ENCODE data around the gene RUBCNL.
"Not testable (repeated sequence)": the region's sequence is repeated elsewhere in the genome, so short reads cannot be mapped to it uniquely, and the experiment has no call there.

Gene RUBCNL, protein sequence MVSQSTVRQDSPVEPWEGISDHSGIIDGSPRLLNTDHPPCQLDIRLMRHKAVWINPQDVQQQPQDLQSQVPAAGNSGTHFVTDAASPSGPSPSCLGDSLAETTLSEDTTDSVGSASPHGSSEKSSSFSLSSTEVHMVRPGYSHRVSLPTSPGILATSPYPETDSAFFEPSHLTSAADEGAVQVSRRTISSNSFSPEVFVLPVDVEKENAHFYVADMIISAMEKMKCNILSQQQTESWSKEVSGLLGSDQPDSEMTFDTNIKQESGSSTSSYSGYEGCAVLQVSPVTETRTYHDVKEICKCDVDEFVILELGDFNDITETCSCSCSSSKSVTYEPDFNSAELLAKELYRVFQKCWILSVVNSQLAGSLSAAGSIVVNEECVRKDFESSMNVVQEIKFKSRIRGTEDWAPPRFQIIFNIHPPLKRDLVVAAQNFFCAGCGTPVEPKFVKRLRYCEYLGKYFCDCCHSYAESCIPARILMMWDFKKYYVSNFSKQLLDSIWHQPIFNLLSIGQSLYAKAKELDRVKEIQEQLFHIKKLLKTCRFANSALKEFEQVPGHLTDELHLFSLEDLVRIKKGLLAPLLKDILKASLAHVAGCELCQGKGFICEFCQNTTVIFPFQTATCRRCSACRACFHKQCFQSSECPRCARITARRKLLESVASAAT

DNA sequence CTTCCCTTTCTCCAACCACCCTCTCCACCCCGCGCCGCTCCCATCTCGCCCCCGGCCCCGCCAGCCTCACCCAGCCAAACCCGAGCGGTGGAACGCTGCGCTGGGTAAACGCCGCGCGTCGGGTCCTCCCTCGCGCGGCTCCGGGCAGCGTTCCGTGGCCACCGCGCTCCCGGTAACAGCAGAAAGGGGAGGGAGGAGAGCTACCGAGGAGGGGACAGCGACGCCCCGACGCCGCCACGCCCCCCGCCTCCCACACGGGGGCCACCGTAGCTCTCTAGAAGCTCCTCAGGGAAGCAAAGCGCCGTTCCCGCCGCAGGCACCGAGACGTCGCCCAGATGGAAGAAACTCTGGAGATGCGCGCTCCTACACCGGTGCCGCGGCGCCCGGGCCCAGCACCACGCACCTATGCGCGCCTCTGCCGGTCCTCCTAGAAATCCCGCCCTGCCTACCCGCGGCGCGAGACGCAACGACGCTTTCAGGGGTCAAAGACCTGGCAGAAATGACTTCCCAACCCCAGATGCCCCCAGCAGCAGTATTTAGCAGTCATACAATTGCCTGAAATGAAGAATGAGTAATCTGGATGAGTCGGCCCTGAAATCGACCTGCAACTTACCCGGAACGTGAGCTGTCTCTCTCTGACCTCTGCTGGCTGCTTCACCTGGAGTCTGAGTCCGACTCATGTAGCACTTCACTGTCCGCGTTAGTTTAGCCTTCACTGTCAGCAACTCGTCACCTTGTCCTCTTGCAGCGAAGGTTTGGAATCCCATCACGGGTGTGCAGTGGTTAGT is at the start of gene RUBCNL:
TSS of gene RUBCNL (minus strand) at position 189 of the 788 bp plus-strand sequence. CDS start 14,777 bp downstream, outside the sequence.
- peak; percentile 34 for DNase-seq (ENCODE audit: low spot score)

DNA sequence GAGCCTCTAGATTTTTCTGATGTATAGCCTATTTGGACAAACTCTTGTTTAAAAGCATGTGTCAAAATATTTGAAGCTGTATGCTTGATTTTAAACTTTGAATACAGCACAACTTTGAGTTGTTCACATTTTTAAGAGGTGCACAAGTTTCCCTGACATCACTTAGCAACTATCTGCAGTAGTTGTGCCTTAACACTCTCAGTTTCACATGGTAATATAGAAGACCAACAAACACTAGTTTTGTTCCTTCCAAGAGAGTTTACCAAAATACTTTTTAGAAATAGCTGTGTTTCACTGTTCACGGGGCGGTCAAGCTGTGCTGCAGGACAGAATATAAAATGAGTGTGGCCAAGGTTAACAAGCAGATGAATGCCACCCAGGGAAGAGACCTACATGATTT is 42.5 kb upstream of the RUBCNL start:
- DNase-seq (ENCODE audit: low spot score), result not testable (repeated sequence)

DNA sequence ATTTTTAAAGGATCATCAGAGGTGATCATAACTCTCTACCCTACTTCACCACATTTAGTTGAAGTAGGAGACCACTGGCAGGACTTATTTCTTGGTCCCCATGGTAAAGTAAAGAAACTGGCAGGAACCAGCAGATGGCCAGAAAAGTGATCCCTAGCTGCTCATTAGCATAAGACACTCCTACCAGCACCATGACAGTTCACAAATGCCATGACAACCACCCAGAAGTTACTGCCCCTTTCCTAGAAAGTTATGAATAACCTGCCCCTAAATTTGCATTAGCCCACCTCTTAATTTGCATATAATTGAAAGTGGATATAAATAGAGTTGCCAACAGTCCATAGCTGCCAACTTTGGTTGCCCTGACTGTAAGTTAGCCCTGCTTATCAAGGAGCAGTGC is 18.4 kb upstream of the RUBCNL start:
- DNase-seq (ENCODE audit: low spot score), result no peak

DNA sequence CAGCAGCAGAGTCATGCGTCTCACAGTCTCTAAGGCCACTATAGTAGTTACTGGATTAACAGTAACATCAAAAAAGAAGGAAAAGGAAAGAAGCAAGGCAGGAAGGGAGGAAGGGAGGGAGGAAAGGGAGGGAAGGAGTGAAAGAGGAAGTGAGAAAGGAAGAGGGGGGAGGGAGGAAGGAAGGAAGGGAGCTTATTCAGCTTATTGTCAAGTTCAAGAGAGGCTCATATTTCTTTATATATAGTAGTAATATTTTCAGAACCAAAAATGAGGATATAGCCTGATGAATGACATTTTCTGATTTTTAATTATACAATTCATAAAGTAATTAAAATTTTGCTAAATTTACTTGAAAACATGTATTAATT is 17.7 kb upstream of the RUBCNL start:
- no peak for DNase-seq (ENCODE audit: low spot score)

DNA sequence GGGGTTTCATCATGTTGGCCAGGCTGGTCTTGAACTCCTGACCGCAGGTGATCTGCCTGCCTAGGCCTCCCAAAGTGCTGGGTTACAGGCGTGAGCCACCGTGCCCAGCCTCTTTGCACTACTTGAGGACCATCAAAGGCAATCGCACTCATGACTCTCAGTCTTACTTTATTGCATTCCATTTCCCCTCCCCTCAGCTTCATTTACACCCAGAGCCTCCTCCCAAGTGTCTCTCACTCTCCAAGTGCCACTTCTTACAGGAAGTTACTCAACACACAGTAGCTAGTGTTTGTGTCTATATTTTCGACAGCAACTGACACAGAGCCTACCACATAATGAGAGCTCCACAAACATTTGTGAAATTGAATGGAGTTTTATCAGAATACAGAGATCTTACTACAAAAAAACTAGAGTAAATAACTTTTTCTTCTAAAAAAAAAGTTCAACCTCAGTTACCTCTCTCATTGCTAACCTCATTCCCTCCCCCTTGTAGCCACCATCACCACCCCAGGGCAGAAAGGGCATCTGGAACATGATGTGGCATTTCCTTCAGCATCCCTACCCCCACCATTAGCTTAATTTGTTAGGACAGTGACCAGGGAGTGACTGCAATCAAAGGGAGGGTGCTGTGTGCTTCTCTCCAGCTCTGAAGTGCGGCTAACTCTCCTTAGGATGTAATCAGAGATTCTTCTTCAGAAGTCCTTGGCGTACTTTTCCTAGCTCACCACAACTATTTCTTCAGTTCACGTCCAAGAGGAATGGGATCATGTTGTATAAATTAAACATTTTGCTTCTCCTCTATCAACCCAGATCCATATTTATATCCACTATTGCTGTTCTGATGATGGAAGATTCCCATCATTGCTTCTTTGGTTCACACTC is 17.0 kb upstream of the RUBCNL start:
- DNase-seq (ENCODE audit: low spot score), result no peak

DNA sequence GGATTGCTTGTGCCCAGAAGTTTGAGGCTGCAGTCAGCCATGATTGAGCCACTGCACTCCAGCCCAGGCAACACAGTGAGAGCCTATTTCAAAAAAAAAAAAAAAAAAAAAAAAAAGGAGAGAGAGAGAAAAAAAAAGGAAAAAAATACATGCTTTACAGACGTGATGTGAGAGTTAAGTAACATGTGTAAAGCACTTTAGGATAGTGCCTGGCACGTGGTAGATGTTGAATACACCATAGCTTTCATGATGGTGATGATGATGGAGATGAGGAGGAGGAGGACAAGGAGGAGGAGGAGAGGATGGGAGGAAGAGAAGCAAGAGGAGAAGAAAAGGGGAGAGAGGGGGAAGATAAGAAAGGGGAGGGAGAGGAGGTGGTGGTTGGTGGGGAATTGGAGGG is 15.1 kb upstream of the RUBCNL start:
- DNase-seq (ENCODE audit: low spot score), result no peak

DNA sequence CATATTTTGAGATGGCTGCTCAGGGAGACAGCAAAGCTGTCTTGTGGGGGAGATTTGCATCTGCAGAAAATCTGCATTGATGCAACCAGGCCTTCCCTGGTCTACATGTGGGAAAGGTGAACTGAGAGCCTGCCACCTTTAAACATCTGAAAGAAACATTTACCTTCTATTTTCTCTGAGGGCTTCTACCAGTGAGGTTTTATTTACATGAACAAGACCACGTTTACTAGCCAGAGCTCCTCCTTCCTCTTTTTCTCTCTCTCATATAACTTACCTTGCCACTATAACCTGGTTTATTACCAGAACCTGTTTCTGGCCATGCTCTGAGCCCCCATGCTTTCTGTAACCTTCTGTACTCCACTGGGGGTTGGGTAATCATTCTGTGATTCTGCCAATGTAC is 14.4 kb upstream of the RUBCNL start:
- DNase-seq (ENCODE audit: low spot score), result no peak

DNA sequence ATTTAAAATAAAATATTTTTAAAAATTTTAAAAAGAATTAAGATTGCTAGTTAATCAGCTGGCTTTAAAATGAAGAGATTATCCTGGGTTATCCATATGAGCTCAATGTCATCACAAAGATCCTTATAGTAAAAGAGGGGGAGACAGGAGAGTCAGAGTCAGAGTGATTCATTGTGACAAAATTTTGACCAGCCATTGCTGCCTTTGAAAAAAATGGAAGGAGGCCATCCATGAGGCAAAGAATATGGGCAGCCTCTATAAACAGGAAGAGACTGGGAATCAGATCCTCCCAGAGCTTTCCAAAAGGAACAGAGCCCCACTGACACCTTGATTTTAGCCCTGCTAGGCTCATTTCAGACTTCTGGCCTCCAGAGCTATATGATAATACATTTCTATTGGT is 9.3 kb upstream of the RUBCNL start:
- DNase-seq (ENCODE audit: low spot score), result no peak

DNA sequence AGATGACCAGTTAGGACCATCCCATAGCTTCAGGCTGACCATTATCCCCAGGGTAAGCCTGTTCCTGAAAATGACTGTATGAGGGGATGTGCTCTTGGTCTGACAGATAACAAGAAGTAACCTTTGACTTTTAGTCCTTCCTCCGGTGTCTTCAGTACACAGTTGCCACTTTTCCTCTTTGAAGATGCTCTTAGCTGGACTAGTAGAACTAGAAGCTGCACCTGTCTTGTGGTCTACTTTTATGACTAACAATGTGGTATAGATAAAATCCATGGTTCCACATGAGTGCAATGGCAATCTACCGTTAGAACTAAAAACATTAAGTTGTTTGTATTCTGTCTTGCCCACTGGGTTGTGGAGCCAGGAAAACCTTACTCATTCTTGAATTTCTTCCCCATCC is 5.9 kb upstream of the RUBCNL start:
- no peak for DNase-seq (ENCODE audit: low spot score)

DNA sequence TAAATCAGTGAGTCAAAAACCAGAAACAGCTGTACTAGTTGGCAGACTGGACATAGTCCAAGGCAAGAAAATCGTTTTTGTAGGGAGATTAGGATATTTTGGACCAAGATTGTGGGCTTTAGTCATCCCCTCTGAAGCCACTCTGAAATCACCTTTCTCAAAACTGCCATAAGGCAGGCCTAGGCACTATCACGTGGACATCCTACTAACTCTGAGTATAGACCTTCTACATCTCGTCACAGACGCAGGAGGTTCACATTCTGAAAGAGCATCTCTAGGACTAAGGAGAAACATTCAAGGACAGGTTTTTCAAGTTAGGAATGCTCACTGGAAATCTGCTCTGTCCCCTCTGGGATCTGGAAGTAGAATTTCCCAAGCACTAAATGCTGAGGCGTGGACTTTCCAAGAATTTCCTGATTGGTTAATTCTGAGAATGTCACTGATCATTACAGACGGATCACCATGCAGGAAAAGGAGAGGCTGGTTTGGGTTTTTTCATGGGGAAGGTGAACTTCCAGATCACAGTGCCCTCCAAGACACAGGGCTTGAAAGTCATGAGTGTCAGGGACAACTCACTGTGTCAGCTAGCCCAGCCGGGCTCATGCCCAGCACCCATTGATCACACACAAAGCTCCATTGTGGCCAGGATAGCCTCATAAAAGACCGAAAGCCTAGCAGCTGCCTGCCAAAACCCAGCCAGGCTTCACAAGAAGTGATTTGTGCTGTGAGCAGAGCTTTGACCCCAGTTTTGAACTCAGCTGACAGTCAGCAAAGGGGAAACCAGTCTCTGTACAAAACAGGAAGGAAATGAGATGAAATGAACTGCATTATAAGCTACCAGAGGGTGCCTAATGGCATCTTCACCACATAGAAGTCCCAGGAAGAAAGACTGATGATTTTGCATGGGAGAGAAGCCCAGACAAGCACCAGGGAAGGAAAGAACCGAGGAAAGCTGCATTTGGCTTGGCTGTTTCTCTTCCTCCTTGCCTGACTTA is 2.7 kb upstream of the RUBCNL start:
- no peak for DNase-seq (ENCODE audit: low spot score)

DNA sequence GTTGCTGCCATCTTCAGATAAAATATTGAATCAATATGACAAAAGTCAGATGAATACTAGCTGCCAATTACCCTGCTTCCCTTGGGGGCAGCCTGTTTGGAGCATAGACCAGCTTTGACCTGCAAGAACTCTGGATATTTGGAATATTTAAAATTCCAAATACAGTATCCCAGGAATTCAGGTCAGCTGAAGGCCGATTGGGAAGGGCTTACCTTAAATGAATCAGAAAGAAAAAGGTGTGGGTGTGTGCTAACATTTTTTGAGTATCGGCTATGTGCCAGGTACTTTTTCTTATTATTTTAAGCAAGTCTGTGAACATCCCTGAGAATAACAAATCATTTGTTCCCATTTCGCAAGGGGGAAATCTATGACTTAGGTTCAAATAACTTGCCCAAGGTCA is 1.8 kb upstream of the RUBCNL start:
- DNase-seq (ENCODE audit: low spot score), result no peak

DNA sequence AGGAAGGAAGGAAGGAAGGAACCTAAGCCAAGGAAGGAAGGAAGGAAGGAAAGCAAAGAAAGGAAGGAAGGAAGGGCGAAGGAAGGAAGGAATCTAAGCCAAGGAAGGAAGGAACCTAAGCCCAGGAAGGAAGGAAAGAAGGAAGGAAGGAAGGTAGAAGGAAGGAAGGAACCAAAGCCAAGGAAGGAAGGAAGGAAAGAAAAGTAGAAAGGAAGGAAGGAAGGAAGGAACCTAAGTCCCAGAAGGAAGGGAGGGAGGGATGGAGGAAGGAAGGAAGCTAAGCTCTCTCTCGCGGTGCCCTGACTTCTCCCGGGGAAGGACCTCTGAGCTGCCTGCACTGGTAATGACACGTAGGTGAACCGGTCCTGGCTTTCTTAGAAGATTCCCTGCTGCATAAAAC is 1.3 kb upstream of the RUBCNL start:
- no peak for DNase-seq (ENCODE audit: low spot score)

DNA sequence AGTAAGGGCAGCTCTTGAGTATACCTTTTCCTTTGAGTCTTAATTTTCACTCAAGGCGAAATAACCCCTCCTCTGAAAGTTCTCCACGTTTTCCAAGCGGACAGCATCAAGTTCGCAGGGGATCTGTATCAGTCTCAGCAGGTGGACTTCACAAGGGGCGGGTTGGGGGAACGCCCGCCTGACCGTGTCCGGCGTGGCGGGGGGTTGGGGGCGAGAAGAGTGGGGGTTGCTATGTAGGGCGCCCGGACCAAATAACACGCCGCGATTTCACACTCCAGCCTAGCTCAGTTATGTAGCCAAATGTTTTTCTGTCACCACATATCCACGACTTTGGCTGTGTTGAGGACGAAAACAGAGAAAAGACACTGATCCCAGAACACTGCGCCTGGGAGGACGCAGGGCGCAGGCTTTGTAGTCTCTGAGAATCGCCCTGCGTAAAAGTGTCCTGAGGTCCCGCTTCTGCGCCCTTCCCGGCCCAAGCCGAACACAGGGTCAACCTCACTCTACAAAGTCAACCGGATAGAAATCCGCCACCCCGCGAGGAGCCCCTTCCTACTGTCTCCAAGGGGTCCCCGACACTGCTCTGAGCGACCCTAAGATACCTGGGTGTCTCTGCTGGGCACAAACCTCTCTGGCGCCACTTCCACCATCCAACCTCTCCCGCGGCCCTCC is 524 bp downstream of the RUBCNL start:
- DNase-seq (ENCODE audit: low spot score), result peak; percentile 17

DNA sequence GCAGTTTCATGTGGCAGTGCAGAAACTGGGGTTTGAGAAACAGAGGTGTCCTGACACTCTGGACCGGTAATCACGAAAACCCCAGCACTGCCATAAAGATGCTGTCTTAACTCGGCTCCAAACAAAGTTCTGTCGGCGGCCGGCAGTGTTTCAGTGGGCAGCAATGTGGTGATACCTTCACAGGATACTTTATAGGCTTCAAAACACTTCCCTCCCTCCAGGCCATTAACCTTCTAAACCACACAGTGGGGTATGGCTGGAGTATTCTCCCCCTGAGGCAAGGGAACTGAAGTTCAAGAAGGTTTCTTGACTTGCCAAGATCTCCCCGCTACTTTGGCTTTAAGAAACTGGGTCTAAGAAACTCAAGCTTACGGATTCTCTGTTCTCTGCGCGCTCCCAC is 1.1 kb downstream of the RUBCNL start:
- no peak for DNase-seq (ENCODE audit: low spot score)

DNA sequence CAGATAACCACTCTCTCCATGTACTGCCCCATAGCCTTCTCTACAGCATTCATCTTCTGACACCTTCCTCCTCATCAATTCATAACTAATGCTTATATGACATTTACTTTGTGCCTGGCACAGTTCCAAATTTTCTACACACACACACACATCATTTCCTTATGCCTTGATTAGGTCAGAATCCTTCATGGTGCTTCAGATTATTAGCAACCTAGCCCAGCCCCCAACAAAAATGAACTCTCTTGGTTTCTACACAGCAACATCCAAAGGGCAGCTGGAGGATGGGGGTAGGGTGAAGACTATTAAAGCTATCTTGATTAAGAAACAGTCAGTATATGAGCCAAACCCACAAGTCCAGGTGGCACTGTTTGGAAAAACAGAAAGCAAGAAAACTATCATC is 3.7 kb downstream of the RUBCNL start:
- DNase-seq (ENCODE audit: low spot score), result no peak

DNA sequence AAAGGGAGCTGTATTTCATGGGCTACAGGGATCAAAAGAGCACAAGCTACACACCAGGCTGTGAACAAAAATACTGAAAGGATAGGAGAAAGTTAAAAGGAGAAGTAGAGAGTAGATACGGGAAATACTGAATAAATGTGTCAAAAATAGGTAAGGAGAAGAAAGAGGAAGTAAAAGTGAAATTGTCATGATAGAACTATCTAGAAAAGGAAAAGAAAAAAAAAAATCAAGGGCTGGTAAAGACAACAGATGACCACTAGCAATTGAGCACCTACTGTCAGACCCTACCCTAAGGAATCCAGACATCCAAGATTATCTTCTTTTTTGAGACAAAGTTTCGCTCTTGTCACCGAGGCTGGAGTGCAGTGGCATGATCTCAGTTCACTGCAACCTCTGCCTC is 4.8 kb downstream of the RUBCNL start:
- no peak for DNase-seq (ENCODE audit: low spot score)

DNA sequence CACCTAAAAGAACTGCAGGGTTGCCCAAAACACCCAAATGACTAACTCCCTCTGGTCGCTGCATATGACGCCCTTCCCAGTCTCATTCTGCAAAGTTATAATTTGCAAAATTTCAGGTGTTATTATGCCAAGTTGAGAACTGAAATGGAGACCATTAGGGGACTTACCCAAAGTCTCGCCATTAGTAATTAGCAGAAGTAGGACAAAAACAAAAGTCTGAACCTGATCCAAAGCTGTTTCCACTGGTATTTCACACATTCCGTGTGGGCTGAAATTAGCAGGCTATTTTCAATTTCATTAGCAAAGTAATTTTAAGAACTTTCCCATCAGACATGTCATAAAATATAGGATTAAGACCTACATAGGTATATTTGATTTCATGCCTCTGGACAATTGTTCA is 6.8 kb downstream of the RUBCNL start:
- DNase-seq (ENCODE audit: low spot score), result no peak

DNA sequence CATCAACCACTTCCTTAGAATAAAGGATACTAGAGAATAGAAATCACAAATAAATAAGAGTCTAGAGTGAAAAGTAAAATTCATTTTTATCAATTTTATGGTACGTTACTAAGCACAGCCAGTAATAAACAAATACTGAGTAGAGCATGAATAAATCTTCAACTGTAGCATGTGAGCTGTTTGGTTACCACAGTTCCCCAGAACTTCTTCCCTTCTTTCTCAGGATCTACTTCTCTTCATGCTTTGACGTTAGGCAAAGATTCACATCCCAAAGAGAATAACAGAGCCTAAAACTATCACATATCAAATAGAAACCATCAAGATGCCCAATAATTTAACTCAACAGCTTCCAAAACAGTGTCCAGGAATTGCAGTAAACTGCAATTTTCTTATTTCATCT is 7.4 kb downstream of the RUBCNL start:
- no peak for DNase-seq (ENCODE audit: low spot score)

DNA sequence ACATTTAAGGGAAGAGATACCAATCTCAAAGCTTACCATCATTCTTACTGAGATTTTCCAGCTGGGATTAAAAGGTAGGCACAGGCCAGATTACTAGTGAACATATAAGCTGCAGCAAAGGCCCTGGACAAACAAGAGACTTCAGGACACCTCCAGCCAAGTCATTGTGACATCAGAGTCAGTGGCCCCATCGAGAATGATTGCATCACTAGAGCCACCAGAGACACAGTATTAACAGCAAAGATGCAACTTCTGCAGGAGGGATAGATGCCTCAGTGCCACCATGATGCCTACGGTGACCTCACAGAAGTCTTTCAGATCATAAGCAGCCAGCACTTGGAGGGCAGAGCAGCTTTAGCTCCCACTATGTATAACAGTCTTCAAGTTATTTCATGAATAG is 8.6 kb downstream of the RUBCNL start:
- no peak for DNase-seq (ENCODE audit: low spot score)

DNA sequence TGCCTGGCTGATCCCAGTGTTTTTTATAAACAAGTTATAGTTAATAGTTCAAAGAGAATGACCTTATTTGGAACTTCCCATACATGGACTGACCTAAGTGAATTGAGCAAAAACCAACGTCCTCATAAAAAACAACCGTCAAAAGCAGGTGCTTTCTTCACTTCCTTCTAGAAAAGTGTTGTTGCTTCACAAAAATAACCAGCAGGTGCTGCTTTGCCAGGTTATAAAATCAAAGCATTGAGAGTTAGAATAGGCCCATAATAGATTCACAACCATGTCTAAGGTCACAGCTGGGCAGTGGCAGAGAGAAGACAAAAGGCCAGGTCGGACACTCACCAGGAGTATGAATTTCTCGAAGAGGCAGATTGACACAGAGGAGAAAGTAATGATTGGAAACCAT is 9.5 kb downstream of the RUBCNL start:
- DNase-seq (ENCODE audit: low spot score), result no peak
